KMS-11 (cell line): ENCODE results near the gene LSM4.
"Not testable (repeated sequence)": the region's sequence is repeated elsewhere in the genome, so short reads cannot be mapped to it uniquely, and the experiment has no call there.

Experiments used
- H2AFZ ChIP-seq: fragments of 200-600 bp; sonication (generic); 2 replicates; pipeline ENCODE4 v1.6.1; 2016; ENCODE audit warnings: antibody characterized with exemption, mixed run types, low read depth
- H3K27ac ChIP-seq: fragments of 200-600 bp; sonication (generic); 2 replicates; pipeline ENCODE4 v1.6.1; 2016; ENCODE audit warnings: mild to moderate bottlenecking, mixed run types
- H3K27me3 ChIP-seq: fragments of 200-600 bp; sonication (generic); 2 replicates; pipeline ENCODE4 v1.6.1; 2017; ENCODE audit warnings: mild to moderate bottlenecking, low read depth, mixed run types, moderate library complexity; ENCODE audit not compliant: insufficient read depth
- H3K36me3 ChIP-seq: fragments of 200-600 bp; sonication (generic); 2 replicates; pipeline ENCODE4 v1.6.1; 2017; ENCODE audit warnings: mild to moderate bottlenecking, mixed run types; ENCODE audit not compliant: insufficient read depth
- H3K4me1 ChIP-seq: fragments of 200-600 bp; sonication (generic); 2 replicates; pipeline ENCODE4 v1.6.1; 2016; ENCODE audit warnings: mild to moderate bottlenecking, low read depth, mixed run types; ENCODE audit not compliant: poor library complexity, severe bottlenecking
- H3K4me2 ChIP-seq: fragments of 200-600 bp; sonication (generic); 2 replicates; pipeline ENCODE4 v1.7.0; 2016; ENCODE audit warnings: mild to moderate bottlenecking, mixed run types
- H3K4me3 ChIP-seq: fragments of 200-600 bp; sonication (generic); IDR thresholded peaks from 2 replicates; pipeline ENCODE4 v1.6.1; 2017; ENCODE audit warnings: low read depth, low read length, mixed read lengths; ENCODE audit not compliant: insufficient read depth
- H3K79me2 ChIP-seq: fragments of 200-600 bp; sonication (generic); 2 replicates; pipeline ENCODE4 v1.6.1; 2016; ENCODE audit warnings: low read depth, mixed run types; ENCODE audit not compliant: insufficient read depth
- H3K9ac ChIP-seq: fragments of 200-600 bp; sonication (generic); 2 replicates; pipeline ENCODE4 v1.6.1; 2016; ENCODE audit warnings: mild to moderate bottlenecking, mixed run types
- H4K20me1 ChIP-seq: fragments of 200-600 bp; sonication (generic); 2 replicates; pipeline ENCODE4 v1.6.1; 2016; ENCODE audit warnings: mild to moderate bottlenecking, mixed run types; ENCODE audit not compliant: insufficient read depth
- TF ChIP-seq, protein P1 (sequence below): fragments of 200-600 bp; sonication (generic); conservative IDR thresholded peaks from 2 replicates; pipeline ENCODE4 v1.6.1; 2017; ENCODE audit warnings: low read depth, mild to moderate bottlenecking, antibody characterized with exemption, low read length, moderate library complexity, mixed read lengths

LSM4 gene

GRCh38 chr19:18363787-18364186 lies 40.9 kb upstream of the LSM4 start:
- H3K27me3 ChIP-seq: no peaks in the 10 kb centered on the region; the same call in 1 of the 2 replicates
- H3K36me3 ChIP-seq: no peaks in the 10 kb centered on the region
- H3K9ac ChIP-seq: no peak overlapping the region
- H3K79me2 ChIP-seq: no peaks in the 10 kb centered on the region
- H3K27ac ChIP-seq: no peak overlapping the region
- TF ChIP-seq, protein P1, sequence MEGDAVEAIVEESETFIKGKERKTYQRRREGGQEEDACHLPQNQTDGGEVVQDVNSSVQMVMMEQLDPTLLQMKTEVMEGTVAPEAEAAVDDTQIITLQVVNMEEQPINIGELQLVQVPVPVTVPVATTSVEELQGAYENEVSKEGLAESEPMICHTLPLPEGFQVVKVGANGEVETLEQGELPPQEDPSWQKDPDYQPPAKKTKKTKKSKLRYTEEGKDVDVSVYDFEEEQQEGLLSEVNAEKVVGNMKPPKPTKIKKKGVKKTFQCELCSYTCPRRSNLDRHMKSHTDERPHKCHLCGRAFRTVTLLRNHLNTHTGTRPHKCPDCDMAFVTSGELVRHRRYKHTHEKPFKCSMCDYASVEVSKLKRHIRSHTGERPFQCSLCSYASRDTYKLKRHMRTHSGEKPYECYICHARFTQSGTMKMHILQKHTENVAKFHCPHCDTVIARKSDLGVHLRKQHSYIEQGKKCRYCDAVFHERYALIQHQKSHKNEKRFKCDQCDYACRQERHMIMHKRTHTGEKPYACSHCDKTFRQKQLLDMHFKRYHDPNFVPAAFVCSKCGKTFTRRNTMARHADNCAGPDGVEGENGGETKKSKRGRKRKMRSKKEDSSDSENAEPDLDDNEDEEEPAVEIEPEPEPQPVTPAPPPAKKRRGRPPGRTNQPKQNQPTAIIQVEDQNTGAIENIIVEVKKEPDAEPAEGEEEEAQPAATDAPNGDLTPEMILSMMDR: no peak
- no peak overlapping the region for H3K4me3 ChIP-seq
- no peak overlapping the region for H3K4me2 ChIP-seq
- peaks cover 3% of the 10 kb centered on the region for H3K4me1 ChIP-seq
- H2AFZ ChIP-seq: no peak overlapping the region
- no peaks in the 10 kb centered on the region for H4K20me1 ChIP-seq

- Histone ChIP-seq H3K27ac (no peak overlapping the region), H3K36me3 (no peaks in the 10 kb centered on the region), H2AFZ (no peak overlapping the region)
These were observed 40.2 kb upstream of the LSM4 start for GRCh38 chr19:18362934-18363542.

DNA sequence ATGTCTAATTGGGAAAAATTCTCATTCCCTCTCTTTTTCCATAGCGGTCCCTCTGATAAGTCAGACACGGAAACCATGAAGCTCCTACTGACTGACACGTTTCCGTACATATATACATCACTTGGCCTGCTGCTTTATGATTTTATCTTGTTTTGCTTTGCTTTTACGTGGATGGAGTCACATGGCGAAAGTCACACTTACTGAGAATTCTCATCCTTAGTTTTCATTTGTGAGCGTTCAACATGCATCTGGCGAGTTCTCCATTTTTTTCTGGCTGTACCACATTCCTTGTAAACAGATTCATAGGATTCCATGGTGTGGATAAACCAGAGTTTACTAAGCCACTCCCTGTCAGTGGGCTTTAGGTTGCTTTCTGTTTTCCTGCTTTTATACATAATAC lies 38.8 kb upstream of the LSM4 start:
- Histone ChIP-seq H3K9ac (no peak overlapping the region), H2AFZ (no peak overlapping the region), H3K27me3 (no peaks in the 10 kb centered on the region; the same call in 1 of the 2 replicates), H4K20me1 (no peaks in the 10 kb centered on the region), H3K27ac (no peak overlapping the region), H3K4me2 (no peak overlapping the region), H3K79me2 (no peaks in the 10 kb centered on the region), H3K4me1 (peaks cover 3% of the 10 kb centered on the region), H3K4me3 (no peak overlapping the region), H3K36me3 (no peaks in the 10 kb centered on the region)
- TF ChIP-seq, protein P1: no peak

More at GRCh38 chr19:18362934-18363542, 40.2 kb upstream of the LSM4 start:
- Histone ChIP-seq H3K27me3 (no peaks in the 10 kb centered on the region; the same call in 1 of the 2 replicates), H4K20me1 (no peaks in the 10 kb centered on the region), H3K4me2 (no peak overlapping the region), H3K79me2 (no peaks in the 10 kb centered on the region), H3K4me1 (peaks cover 3% of the 10 kb centered on the region), H3K4me3 (no peak overlapping the region), H3K9ac (no peak overlapping the region)
- TF ChIP-seq, protein P1: no peak

GRCh38 chr19:18357041-18357440 lies 34.2 kb upstream of the LSM4 start:
- no peak overlapping the region for H3K27ac ChIP-seq
- H3K4me1 ChIP-seq: no peaks in the 10 kb centered on the region
- no peak overlapping the region for H3K4me3 ChIP-seq
- no peak overlapping the region for H3K9ac ChIP-seq
- H2AFZ ChIP-seq: no peak overlapping the region
- no peaks in the 10 kb centered on the region for H4K20me1 ChIP-seq
- H3K36me3 ChIP-seq: no peaks in the 10 kb centered on the region
- TF ChIP-seq, protein P1: no peak
- H3K4me2 ChIP-seq: no peak overlapping the region
- no peaks in the 10 kb centered on the region; the same call in 1 of the 2 replicates for H3K27me3 ChIP-seq
- no peaks in the 10 kb centered on the region for H3K79me2 ChIP-seq

- H2AFZ ChIP-seq, H3K36me3 ChIP-seq, H3K4me3 ChIP-seq, H3K79me2 ChIP-seq, H3K27ac ChIP-seq, H3K4me1 ChIP-seq, H4K20me1 ChIP-seq, H3K9ac ChIP-seq, H3K4me2 ChIP-seq, H3K27me3 ChIP-seq: not testable (repeated sequence)
These were observed 31.9 kb upstream of the LSM4 start for GRCh38 chr19:18354743-18355142.
